Thyroid gland (tissue), 4 donors: ENCODE results near the gene HIVEP3. TPM values are rescaled to one million over a fixed set of nuclear protein-coding genes. Genes with fewer than 3 reads are reported as not detected.

ENCODE experiments used
- DNase-seq, 2 donors: peaks; one replicate each; pipeline ENCODE4 v3.0.0-alpha.2; 2019
- H3K27ac ChIP-seq, 3 donors: fragments of 200-600 bp; sonication (generic); 1 replicate in 2 of 3; 2 replicates in 1 of 3; pipeline ENCODE4 v1.5.1; 2016 to 2019; ENCODE audit warnings: mild to moderate bottlenecking in 1 of 3, moderate library complexity in 1 of 3
- H3K27me3 ChIP-seq: fragments of 200-600 bp; sonication (generic); one replicate; pipeline ENCODE4 v1.5.1; 2019
- H3K36me3 ChIP-seq, 2 donors: fragments of 200-600 bp; sonication (generic); one replicate each; pipeline ENCODE4 v1.5.1; 2016 to 2019
- H3K4me1 ChIP-seq, 2 donors: fragments of 200-600 bp; sonication (generic); one replicate each; pipeline ENCODE4 v1.5.1; 2017 to 2019
- H3K4me3 ChIP-seq, 3 donors: fragments of 200-600 bp; sonication (generic); replicated peaks in 1 of 3; 1 replicate in 2 of 3; 2 replicates in 1 of 3; pipeline ENCODE4 v1.5.1; 2016; ENCODE audit warnings: mild to moderate bottlenecking in 1 of 3
- H3K9me3 ChIP-seq: fragments of 200-600 bp; sonication (generic); one replicate; pipeline ENCODE4 v1.5.1; 2017
- POLR2A ChIP-seq, 2 donors: fragments of 450-650 bp; IDR thresholded peaks; one replicate each; pipeline ENCODE4 v1.6.1; 2017; ENCODE audit warnings: antibody characterized with exemption in 2 of 2, mild to moderate bottlenecking in 2 of 2, moderate library complexity in 1 of 2
- WGBS, 2 donors: methylation state at CpG; one replicate each; pipeline ENCODE4 v1.1.5; 2017; 5-methylcytosine and 5-hydroxymethylcytosine counted together
- intact Hi-C: fragments of 100-400 bp; cut with DNase I; formaldehyde crosslinking; loops from one replicate; pipeline ENCODE4 v1.15.1; 2023
- total RNA-seq, 4 donors: library from RNA; depleted of rRNA; stranded (reverse); fragments of >200 nt; gene quantifications; one replicate each; pipeline ENCODE4 v1.2.3, GENCODE V29; 2016
- TF ChIP-seq, protein P1 (sequence below), 6 experiments: fragments of 200-600 bp in 3 of 6; fragments of 450-650 bp in 3 of 6; sonication (generic) in 3 of 6; IDR thresholded peaks; one replicate each; pipeline ENCODE4 v1.5.1; 2016 to 2019; ENCODE audit warnings: antibody characterized with exemption in 6 of 6, mild to moderate bottlenecking in 2 of 6, inconsistent platforms in 1 of 6, moderate library complexity in 1 of 6

HIVEP3 gene
- total RNA-seq, 4 donors from 2014 or later = 9.7 to 13.5 (median 12.5) TPM

GRCh38 chr1:41876576-41877445 is 41.9 kb downstream of the HIVEP3 start:
- intact Hi-C loops = loop anchor here (5.0 kb wide), 1 partner anchor 200 kb away; no protein-coding TSS in a partner anchor
- H3K36me3 ChIP-seq = no peaks in the 10 kb centered on the region
- DNase-seq = peak; percentile 24 to 46
- 46 to 66% methylated on average over 3 of the region's 3 CpGs for WGBS, 2 donors
- H3K4me3 ChIP-seq = no peak overlapping the region
- H3K27ac ChIP-seq = peak overlapping the region in 1 of 3 donors; percentile 4
- no peaks in the 10 kb centered on the region for H3K9me3 ChIP-seq
- peaks cover 15 to 36% of the 10 kb centered on the region in 2 donors for H3K4me1 ChIP-seq
- no peak for TF ChIP-seq POLR2A (IDR thresholded peaks at IDR 0.05)
- TF ChIP-seq, protein P1, sequence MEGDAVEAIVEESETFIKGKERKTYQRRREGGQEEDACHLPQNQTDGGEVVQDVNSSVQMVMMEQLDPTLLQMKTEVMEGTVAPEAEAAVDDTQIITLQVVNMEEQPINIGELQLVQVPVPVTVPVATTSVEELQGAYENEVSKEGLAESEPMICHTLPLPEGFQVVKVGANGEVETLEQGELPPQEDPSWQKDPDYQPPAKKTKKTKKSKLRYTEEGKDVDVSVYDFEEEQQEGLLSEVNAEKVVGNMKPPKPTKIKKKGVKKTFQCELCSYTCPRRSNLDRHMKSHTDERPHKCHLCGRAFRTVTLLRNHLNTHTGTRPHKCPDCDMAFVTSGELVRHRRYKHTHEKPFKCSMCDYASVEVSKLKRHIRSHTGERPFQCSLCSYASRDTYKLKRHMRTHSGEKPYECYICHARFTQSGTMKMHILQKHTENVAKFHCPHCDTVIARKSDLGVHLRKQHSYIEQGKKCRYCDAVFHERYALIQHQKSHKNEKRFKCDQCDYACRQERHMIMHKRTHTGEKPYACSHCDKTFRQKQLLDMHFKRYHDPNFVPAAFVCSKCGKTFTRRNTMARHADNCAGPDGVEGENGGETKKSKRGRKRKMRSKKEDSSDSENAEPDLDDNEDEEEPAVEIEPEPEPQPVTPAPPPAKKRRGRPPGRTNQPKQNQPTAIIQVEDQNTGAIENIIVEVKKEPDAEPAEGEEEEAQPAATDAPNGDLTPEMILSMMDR (IDR thresholded peaks at IDR 0.05) = no peak
- H3K27me3 ChIP-seq = no peaks in the 10 kb centered on the region

GRCh38 chr1:41875487-41875886 is 43.2 kb downstream of the HIVEP3 start:
- no peak for DNase-seq
- H3K9me3 ChIP-seq = no peaks in the 10 kb centered on the region
- peaks cover 9 to 24% of the 10 kb centered on the region in 2 donors for H3K4me1 ChIP-seq
- no peaks in the 10 kb centered on the region for H3K36me3 ChIP-seq
- TF ChIP-seq POLR2A (IDR thresholded peaks at IDR 0.05) = no peak
- TF ChIP-seq, protein P1 (IDR thresholded peaks at IDR 0.05) = no peak
- H3K4me3 ChIP-seq = no peak overlapping the region
- H3K27ac ChIP-seq = no peak overlapping the region
- WGBS, 2 donors = 74 to 90% methylated on average over 3 of the region's 3 CpGs
- H3K27me3 ChIP-seq = no peaks in the 10 kb centered on the region
- intact Hi-C loops = loop anchor here (5.0 kb wide), 1 partner anchor 202 kb away; no protein-coding TSS in a partner anchor

GRCh38 chr1:41874903-41875411 is 43.8 kb downstream of the HIVEP3 start:
- H3K4me3 ChIP-seq = no peak overlapping the region
- intact Hi-C loops = loop anchor here (5.0 kb wide), 1 partner anchor 202 kb away; no protein-coding TSS in a partner anchor
- no peaks in the 10 kb centered on the region for H3K36me3 ChIP-seq
- peaks cover 9 to 24% of the 10 kb centered on the region in 2 donors for H3K4me1 ChIP-seq
- no peak for TF ChIP-seq POLR2A (IDR thresholded peaks at IDR 0.05)
- TF ChIP-seq, protein P1 (IDR thresholded peaks at IDR 0.05) = no peak
- H3K27me3 ChIP-seq = no peaks in the 10 kb centered on the region
- no peak for DNase-seq
- 86 to 91% methylated on average over 6 to 7 of the region's 7 CpGs for WGBS, 2 donors
- H3K27ac ChIP-seq = no peak overlapping the region
- H3K9me3 ChIP-seq = no peaks in the 10 kb centered on the region

DNA sequence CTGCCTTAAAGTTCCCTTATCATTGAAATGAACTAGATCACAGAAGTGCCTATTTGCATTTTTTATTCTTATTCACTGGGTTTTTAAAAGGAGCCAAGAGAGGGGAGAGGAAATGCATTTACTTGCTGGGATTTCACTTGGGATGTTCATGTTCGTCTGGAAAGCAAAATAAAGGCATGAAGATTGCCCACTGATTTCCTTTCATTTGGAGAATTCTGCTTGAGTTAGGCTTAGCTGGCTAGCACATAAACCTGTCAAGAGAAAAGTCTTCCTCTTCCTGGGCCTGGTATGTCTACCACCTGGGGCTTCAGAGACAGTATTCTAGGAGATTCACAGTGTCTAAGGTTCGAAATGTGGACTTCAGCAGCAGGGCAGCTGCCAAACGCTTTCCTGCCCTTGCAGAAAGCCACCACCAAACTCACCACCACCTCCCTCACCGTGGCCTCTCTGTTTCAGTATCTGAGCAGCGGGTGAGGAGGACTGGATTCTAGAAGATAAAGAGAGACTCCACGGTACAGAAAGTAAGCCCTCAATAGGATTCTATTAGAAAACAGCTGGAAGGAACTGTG is 44.5 kb downstream of the HIVEP3 start:
- peaks cover 8 to 21% of the 10 kb centered on the region in 2 donors for H3K4me1 ChIP-seq
- no peak overlapping the region for H3K4me3 ChIP-seq
- H3K9me3 ChIP-seq = no peaks in the 10 kb centered on the region
- TF ChIP-seq, protein P1 (IDR thresholded peaks at IDR 0.05) = no peak
- no peak for TF ChIP-seq POLR2A (IDR thresholded peaks at IDR 0.05)
- intact Hi-C loops = no loop called here
- no peak overlapping the region for H3K27ac ChIP-seq
- 85 to 86% methylated on average over 6 of the region's 6 CpGs for WGBS, 2 donors
- no peaks in the 10 kb centered on the region for H3K36me3 ChIP-seq
- no peak for DNase-seq
- no peaks in the 10 kb centered on the region for H3K27me3 ChIP-seq
